AG04450 (cell line): ENCODE data around the gene STC2. TPM values are rescaled to one million over a fixed set of nuclear protein-coding genes. Genes with fewer than 3 reads are reported as not detected.

Source experiments
- CTCF ChIA-PET: fragments of 300-600, 350-600 bp; formaldehyde crosslinking; extraction: SDS; loops from one replicate; lab custom pipeline; 2022; ENCODE audit warnings: antibody characterized with exemption, inconsistent platforms; lab: Charles Lee
- POLR2A ChIA-PET: fragments of 350-600 bp; formaldehyde crosslinking; extraction: SDS; loops from one replicate; lab custom pipeline; 2021; ENCODE audit warnings: antibody characterized with exemption, inconsistent platforms; lab: Yijun Ruan, JAX
- DNase-seq: peaks from one replicate; pipeline ENCODE4 v3.0.0-alpha.2; 2011; ENCODE audit warnings: low read depth, low spot score
- H3K27ac ChIP-seq: one replicate; pipeline ENCODE4 v1.5.1; 2012; ENCODE audit warnings: low read depth, low read length, control low read depth
- H3K27me3 ChIP-seq: one replicate; pipeline ENCODE4 v1.6.0; 2012; ENCODE audit warnings: low read length; ENCODE audit not compliant: control insufficient read depth, insufficient read depth
- H3K4me3 ChIP-seq: 2 replicates; pipeline ENCODE4 v1.5.1; 2011; ENCODE audit warnings: mild to moderate bottlenecking, low read depth, low read length, control low read depth
- H3K9me3 ChIP-seq: 2 replicates; pipeline ENCODE4 v1.5.1; 2012; ENCODE audit warnings: low read length; ENCODE audit not compliant: control insufficient read depth, insufficient read depth
- polyA plus RNA-seq: library from polyadenylated mRNA; depleted of rRNA; stranded (reverse); fragments of >200 nt; gene quantifications from 2 replicates; pipeline ENCODE4 v1.2.3, GENCODE V29; 2011
- TF ChIP-seq, protein P1 (sequence below): IDR thresholded peaks from 2 replicates; pipeline ENCODE4 v1.5.1; 2011; ENCODE audit warnings: low read depth, low read length, control low read depth, inconsistent platforms

STC2 gene
- polyA plus RNA-seq, 1 experiment: 185 TPM

- TF ChIP-seq, protein P1, sequence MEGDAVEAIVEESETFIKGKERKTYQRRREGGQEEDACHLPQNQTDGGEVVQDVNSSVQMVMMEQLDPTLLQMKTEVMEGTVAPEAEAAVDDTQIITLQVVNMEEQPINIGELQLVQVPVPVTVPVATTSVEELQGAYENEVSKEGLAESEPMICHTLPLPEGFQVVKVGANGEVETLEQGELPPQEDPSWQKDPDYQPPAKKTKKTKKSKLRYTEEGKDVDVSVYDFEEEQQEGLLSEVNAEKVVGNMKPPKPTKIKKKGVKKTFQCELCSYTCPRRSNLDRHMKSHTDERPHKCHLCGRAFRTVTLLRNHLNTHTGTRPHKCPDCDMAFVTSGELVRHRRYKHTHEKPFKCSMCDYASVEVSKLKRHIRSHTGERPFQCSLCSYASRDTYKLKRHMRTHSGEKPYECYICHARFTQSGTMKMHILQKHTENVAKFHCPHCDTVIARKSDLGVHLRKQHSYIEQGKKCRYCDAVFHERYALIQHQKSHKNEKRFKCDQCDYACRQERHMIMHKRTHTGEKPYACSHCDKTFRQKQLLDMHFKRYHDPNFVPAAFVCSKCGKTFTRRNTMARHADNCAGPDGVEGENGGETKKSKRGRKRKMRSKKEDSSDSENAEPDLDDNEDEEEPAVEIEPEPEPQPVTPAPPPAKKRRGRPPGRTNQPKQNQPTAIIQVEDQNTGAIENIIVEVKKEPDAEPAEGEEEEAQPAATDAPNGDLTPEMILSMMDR: no peak
- CTCF ChIA-PET: interaction anchor here (0.7 to 1.1 kb wide), 2 partner anchors 21 to 59 kb away, joined by 4 to 5 read pairs; no protein-coding TSS in a partner anchor
- Histone ChIP-seq H3K9me3 (no peaks in the 10 kb centered on the region), H3K4me3 (no peak overlapping the region), H3K27ac (no peak overlapping the region), H3K27me3 (no peaks in the 10 kb centered on the region)
- DNase-seq: no peak
- POLR2A ChIA-PET: no interaction called here
These were observed 24.4 kb upstream of the STC2 start for GRCh38 chr5:173352366-173353349.

DNA sequence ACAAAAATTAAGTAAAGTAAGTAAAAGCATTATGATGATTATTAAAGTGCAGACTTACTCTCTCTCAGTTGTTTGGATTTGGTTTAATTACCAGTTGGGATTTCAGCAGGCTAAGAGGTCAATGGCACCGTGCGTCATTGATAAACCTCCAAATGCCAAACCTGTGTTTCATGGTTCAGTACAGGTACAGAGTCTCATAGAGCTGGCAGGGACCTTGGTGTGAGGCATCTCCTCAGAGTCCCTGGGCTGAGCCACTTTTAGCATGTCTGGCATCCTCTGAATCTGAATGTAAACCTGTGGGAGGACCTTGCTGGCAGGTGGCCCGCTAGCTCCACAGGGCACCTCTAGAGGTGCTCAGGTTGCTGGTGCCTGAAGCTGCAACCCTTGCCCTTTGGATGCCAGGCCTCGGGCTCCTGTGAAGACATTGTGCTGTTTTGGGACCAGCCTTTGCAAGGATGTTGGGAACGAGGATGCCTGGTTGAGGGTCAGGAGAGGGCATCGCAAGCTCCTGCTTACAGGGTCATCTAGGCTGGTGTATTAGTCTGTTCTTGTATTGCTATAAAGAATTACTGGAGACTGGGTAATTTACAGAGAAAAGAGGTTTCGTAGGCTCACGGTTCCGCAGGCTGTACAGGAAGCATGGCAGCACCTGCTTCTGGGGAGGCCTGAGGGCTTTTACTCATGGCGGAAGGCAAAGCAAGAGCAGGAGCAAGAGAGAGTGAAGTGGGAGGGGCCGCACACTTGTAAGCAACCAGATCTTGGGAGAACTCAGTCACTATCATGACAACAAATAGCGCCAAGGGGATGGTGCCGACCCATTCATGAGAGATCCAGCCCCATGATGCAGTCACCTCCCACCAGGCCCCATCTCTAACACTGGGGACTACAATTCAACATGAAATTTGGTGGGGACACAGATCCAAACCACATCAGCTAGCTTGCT, 14.9 kb upstream of the STC2 start:
- Histone ChIP-seq H3K9me3 (no peaks in the 10 kb centered on the region), H3K27ac (no peak overlapping the region), H3K27me3 (peaks cover 2% of the 10 kb centered on the region), H3K4me3 (no peak overlapping the region)
- TF ChIP-seq, protein P1: no peak
- POLR2A ChIA-PET: no interaction called here
- DNase-seq: no peak
- CTCF ChIA-PET: no interaction called here

- no peak overlapping the region for H3K27ac ChIP-seq
- POLR2A ChIA-PET: no interaction called here
- no peak overlapping the region for H3K4me3 ChIP-seq
- no peak for DNase-seq
- TF ChIP-seq, protein P1: no peak
- no peaks in the 10 kb centered on the region for H3K9me3 ChIP-seq
- H3K27me3 ChIP-seq: peaks cover 2% of the 10 kb centered on the region
- CTCF ChIA-PET: no interaction called here
These were observed 13.8 kb upstream of the STC2 start for GRCh38 chr5:173341961-173342430.

- no peak overlapping the region for H3K27ac ChIP-seq
- no peak for DNase-seq
- POLR2A ChIA-PET: no interaction called here
- CTCF ChIA-PET: no interaction called here
- 0 out of 2 replicates have a peak, but pooled peaks cover under 1% of the 10 kb centered on the region for H3K9me3 ChIP-seq
- TF ChIP-seq, protein P1: no peak
- H3K27me3 ChIP-seq: peaks cover 2% of the 10 kb centered on the region
- H3K4me3 ChIP-seq: no peak overlapping the region
These were observed 12.8 kb upstream of the STC2 start for GRCh38 chr5:173340984-173341383.
